GM12865 (cell line): ENCODE data around the gene RMI2.

Experiments used
- DNase-seq: peaks from one replicate; pipeline ENCODE4 v3.0.0; 2010; ENCODE audit warnings: low read depth
- H3K4me3 ChIP-seq: 2 replicates; pipeline ENCODE4 v1.5.1; 2011; ENCODE audit warnings: mild to moderate bottlenecking, low read depth, low read length, control low read depth
- TF ChIP-seq, protein P1 (sequence below): IDR thresholded peaks from 2 replicates; pipeline ENCODE4 v1.5.1; 2011; ENCODE audit warnings: low read length, control low read depth, low read depth, inconsistent platforms; ENCODE audit not compliant: insufficient read depth; ENCODE audit errors: missing control alignments

The RMI2 gene

DNA sequence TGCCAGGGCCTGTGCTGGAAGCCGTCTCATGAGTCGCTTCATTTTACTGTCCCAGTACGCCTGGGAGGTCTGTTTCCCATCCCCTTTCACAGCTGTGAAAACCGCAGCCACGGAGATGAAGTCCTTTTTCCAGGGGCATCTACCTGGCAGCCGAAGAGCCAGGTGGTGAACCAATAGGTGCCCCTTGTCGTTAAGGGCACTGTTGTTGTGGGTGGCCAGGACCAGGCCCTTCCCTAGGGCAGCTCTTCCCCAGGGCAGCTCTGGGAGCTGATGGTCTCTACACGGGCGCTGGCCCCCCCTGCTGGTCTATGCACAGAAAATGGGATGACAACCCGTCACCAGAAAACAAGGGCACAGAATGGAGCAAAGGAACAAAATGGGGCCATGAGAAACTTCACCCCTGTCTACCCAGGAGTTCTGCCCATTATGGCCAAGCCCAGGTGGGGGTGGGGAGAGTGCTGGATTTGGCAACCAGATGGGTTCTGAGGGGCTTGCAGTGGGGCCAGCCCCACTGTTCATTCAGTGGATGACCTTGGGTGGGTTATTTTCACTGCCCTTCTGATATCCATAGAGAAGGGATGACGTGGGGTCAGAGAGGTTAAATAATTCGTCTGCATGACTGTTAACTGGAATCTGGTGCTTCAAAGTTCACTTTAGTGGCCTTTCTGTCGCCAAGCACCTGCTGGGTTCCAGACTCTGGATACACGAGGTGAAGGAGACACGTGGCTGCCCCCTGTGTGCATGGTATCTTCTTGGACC, 11.5 kb downstream of the RMI2 start:
- peak; percentile 71 for DNase-seq
- TF ChIP-seq, protein P1, sequence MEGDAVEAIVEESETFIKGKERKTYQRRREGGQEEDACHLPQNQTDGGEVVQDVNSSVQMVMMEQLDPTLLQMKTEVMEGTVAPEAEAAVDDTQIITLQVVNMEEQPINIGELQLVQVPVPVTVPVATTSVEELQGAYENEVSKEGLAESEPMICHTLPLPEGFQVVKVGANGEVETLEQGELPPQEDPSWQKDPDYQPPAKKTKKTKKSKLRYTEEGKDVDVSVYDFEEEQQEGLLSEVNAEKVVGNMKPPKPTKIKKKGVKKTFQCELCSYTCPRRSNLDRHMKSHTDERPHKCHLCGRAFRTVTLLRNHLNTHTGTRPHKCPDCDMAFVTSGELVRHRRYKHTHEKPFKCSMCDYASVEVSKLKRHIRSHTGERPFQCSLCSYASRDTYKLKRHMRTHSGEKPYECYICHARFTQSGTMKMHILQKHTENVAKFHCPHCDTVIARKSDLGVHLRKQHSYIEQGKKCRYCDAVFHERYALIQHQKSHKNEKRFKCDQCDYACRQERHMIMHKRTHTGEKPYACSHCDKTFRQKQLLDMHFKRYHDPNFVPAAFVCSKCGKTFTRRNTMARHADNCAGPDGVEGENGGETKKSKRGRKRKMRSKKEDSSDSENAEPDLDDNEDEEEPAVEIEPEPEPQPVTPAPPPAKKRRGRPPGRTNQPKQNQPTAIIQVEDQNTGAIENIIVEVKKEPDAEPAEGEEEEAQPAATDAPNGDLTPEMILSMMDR, result peak; percentile 61
- H3K4me3 ChIP-seq, result no peak overlapping the region

DNA sequence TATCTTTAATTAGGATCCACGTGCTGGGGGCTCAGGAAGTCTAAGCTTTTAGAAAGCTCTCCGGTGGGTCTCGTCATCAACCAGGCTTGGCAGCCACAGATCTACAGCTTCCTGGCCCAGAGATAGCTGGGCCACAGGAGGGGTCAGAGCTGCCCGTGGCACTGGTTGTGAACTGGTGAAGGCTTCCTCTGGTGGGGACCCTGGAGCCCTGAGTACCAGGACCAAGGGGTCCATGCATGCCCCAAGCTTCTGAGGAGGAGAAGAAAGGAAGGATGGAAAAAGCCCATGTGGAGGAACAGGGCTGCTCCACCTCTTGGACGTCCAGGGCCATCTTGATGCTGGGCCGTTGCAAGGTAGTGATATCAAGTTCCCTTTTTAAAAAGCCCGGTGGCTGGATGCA, 13.3 kb downstream of the RMI2 start:
- TF ChIP-seq, protein P1, result no peak
- H3K4me3 ChIP-seq, result no peak overlapping the region
- no peak for DNase-seq

DNA sequence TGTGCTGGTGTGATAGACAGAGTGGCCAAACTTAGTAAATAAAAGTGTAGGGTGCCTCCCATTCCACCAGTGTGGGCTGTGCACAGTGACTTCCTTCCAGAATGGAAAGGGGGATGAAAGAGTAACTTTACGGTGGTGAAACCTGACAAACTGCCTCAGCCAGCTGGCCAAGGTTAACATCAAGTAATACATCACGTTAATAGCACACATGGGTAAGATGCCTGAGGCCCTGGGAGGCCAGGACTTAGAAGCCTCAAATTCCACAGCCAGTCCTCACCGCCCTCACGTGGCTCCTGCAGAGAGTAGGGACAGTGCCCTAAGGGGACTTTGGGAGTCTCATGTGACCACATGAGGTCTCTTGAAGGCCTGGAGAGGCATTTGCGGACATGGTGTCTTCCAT, 14.1 kb downstream of the RMI2 start:
- no peak for DNase-seq
- TF ChIP-seq, protein P1, result no peak

DNA sequence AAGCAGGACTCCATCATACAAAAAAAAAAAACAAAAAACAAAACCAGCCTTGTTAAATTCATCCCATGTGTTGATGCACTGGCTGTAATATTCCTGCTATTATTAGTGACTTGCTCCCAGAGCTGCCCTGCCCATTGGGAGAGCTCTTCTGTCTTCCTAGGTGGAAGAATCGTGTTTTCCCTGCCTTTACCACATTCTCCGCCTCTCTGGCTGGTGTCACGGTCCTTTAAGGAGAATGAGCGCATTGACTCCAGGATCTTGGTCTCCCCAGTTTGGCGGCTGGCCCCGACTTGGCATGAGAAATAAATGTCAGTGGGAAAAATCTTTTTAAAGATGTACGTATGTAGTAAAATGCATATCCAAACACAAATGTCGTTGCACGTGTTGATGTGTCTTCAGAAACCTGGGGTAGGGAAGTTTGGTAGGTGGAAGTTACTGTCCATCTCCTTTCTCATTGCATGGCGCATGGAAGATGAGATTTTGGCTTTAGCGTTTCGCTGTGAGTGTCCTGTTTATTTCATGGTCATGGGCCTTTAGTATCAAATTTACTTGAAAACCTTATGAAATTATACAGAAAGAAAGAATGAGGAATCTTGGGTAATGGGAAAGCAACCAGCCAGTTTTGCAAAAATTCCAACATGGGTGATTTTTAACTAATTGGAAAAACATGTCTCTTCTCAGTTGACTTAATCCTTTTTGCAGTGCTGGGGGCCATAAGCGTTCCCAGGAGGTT, 15.5 kb downstream of the RMI2 start:
- no peak overlapping the region for H3K4me3 ChIP-seq
- no peak for DNase-seq
- TF ChIP-seq, protein P1, result no peak

More for the DNA sequence above, 14.1 kb downstream of the RMI2 start:
- no peak overlapping the region for H3K4me3 ChIP-seq

DNA sequence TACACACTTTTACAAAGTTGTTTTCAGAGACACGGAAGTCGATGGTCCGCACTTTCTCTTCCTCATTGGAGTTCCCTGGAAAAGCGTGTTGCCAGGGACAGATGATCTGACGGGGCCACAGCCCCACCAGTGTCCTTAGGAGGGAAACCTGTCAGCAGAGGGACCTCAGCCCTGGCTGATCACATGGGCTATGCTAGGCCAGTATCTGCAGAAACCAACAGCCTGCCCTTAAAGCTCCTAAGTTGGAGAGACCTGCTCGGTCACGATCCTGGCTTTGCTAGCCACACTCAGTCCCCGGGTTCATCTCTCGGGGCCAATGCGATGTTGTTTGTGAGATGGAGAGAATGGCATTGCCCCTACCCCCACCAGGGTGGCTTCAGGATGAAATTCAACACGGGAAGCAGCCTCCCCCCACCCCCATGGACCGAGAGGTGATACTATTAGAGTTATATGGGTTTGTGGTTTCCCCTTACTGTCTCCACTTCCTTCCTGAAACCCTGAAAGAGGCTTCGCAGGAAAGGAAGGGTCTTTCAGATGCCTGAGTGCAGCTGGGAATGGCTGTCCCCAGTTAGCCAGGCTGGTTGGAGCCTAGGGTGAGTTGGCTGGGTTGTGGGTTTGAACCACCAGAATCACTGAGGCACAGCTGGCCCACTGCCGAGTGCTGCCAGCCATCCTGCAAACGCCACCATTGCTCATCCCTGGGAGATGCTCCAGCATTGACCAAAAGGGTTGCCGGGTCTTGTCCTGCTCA, 16.6 kb downstream of the RMI2 start:
- DNase-seq, result peak; percentile 70
- peak overlapping the region; percentile 12 for H3K4me3 ChIP-seq
- TF ChIP-seq, protein P1, result no peak

DNA sequence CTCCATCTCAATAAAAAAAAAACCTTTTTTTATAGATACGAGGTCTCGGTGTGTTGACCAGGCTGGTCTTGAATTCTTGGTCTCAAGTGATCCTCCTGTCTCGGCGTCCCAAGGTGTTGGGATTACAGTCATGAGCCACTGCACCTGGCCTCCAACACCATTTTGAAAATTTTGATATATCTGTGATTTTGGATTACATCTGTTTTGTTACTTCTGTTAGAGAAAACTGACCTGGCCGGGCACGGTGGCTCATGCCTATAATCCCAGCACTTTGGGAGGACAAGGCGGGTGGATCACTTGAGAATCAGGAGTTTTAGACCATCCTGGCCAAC, 18.6 kb downstream of the RMI2 start:
- no peak overlapping the region for H3K4me3 ChIP-seq
- DNase-seq, result no peak
- TF ChIP-seq, protein P1, result no peak
